ENCODE results near the gene C10orf62.
"Not testable (repeated sequence)": the region's sequence is repeated elsewhere in the genome, so short reads cannot be mapped to it uniquely, and the experiment has no call there.

The C10orf62 gene, protein sequence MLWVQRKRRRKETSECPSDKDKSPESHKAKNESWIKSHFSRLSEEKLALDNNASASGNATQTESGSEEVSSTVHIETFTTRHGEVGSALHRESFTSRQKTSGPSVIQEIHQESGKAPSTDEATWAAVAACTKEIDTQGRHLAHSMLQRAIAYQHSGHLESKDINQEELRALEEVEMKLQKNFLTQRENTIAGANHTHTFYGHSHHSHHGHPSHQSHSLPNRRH

DNA sequence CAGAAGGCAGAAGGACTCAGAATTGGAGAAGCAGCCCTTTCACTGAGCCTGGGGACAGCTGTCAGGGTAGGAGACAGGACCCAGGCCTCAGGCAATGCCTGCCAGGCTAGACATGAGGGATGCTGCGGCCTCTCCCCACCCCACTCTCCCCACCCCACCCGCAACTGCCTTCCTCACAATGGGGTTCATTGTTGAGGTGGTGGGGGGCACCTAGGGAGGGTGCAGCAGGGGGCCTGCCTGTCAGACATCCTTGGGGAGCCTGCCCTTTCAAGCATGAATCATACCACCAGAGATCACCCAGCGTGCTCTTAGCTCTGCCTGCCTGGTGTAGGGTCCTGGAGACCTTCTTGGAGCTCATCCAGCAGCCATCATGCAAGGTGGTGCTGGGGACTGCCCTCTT lies at the start of gene C10orf62:
Gene C10orf62 (plus strand): TSS at position 243 of the 400 bp plus-strand sequence. CDS start 177 bp downstream, outside the sequence.
- DNase-seq (ENCODE audit: low spot score), result no peak

DNA sequence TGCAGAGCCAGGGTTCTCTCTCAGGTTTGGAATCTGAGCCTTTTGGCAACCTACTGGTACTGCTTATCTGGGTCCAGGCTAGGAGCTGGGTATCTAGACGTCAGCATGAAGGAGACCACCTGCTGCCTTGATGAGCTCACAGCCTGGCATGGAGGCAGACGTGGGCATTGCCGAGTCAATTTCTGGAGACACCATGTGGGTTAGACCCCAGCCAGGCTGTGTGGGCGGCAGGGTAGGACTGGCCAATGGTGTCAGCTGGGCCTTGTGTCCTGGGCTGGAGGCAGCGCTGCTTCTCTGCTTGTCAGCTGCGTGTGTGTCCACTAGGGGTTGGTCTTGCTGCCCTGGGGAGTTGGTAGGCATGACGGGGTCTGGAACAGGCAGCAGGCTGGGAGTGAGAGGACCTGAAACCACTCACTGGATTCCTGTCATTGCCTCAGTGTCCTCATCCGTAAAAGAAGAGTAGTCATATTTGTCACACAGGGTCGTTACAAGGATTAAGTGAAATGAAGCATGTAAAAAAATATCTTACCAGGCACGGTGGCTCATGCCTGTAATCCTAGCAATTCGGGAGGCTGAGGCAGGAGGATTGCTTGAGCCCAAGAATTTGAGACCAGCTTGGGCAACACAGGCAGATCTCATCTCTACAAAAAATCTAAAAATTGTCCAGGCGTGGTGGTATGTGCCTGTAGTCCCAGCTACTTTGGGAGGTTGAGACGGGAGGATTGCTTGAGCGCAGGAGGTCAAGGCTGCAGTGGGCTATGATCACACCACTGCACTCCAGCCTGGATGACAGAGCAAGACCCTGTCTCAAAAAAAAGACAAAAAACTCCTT lies 48.6 kb upstream of the C10orf62 start:
- DNase-seq (ENCODE audit: low spot score), result no peak

DNA sequence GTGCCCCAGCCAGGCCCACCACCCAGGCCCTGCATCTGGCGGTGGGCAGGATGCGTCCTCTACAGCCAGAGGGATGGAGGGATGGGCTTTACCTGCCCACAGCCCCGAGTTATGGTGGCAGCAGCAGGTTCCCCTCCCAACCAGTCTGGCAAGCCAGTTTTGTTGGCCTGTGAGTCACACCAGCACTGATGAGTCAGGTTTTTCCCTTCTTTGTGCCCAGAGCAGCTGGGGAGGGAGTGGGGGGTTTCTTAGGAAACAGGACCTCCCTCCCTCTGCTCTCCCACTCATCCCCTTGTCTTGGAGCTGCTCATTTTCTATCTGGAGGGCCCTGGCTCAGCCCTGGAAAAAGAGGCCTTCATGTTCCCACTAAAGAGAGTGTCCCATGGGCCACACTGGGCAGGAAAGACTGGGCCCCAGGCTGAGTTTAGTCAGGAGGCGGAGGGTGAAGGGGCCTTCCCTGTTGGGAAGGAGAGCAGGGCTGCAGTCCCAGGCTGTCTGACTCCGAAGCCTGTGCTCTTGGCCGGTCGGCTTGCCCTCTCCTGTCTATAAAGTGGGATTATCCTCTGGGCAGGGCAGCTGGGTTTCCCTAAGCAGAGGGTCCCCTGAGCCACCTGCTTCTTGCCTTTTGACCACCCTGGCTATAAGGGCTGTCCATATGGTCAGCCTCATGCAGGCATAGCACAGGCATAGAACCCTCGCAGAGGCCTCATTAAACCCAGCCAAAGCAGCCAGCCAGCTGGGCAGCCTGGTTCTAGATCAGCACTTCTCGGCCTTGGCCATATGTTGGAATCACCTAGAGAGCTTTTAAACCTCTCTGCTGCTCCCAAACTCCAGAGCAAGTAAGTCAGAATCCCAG lies 47.1 kb upstream of the C10orf62 start:
- peak; percentile 86 for DNase-seq (ENCODE audit: low spot score)

DNA sequence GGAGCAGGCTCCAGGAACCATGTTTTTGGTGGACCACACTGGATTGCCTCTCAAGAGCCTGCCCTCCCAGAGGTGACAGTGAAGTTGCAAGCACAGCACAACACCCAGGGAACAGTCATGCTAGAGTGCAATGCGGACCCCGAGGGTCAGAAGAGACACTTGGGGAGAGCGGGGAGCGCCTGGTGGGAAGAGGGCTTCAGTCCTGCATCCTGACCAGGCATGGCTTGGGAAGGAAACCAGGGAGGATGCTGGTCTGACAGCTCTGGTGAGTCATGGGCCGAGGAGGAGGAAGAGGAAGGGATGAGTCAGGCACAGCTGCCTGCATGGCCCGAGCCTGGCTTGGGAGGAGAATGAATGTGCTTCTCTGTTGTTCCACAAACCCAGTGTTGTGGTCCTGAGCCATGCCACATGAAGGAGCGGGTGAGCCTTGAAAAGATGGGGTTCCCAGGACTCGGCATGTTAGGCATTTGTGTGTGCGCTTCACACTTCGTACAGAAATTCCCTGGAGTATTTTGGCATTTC lies 46.4 kb upstream of the C10orf62 start:
- peak; percentile 97 for DNase-seq (ENCODE audit: low spot score)

DNA sequence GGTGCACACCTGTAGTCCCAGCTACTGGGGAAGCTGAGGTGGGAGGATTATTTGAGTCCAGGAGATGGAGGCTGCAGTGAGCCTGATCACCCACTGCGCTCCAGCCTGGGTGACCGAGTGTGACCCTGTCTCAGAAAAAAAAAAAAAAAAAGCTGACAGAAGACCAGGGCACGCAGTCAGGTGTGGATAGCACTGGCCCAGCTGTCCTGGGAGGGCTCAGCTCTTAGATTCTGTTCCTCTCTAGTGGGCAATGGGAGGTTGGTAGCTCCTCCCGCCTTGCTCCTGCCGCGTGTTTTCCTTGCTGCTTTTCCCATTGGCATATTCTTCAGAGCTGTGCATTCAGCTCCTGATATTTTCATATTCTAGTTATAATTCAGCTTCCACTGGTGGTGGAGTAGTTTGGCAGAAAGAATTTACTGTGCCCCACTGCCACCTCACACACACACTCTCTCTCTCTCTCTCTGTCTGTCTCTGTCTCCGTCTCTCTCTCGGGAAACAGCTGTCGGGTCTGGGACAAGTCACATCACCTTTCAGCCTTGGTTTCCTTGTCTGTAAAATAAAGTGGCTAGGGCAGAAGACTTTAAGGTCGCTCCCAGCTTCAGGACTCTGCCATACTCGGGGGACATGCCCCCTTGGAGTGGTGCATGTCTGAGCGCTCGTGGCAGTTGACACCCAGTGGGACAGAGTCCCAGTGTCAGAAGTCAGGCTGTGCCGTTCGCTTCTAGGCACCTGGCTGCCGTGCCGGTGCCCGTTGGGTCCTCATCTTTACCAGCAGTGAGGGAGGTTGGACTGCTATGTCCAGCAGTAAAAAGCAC lies 42.9 kb upstream of the C10orf62 start:
- DNase-seq (ENCODE audit: low spot score), result no peak

DNA sequence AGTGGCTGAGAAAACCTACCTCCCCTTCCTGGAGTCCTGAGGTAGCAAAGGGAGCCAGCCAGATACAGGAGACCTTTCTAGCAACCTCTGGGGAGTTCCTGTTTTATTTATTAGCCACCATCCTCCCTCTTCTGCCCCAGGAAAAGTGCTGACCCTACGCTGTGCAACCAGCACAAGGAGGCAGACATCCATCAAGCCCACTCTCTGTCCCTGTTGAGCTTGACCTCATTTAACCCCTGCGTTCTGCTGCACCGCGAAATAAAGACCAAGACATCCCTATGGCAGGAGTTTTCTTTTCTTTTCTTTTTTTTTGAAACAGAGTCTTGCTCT lies 42.3 kb upstream of the C10orf62 start:
- DNase-seq (ENCODE audit: low spot score), result no peak

DNA sequence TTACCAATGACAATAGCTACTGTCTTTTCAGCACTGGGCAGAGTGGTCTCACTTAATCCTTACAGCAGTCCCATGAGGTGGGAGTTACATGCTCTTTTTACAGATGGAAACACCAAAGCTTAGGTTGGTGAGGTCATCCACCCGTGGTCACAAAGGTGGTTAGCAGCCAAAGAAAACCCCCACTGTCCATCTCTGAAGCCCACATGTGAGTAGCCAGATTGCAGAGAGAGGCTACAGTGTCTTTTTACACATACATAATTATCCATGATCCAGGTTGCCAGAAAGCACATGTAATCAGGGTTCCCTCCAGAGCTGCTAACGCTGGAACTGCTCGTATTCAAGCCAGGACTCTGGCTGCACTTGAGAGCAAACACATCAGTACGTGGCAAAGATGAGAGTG lies 41.6 kb upstream of the C10orf62 start:
- DNase-seq (ENCODE audit: low spot score), result no peak

DNA sequence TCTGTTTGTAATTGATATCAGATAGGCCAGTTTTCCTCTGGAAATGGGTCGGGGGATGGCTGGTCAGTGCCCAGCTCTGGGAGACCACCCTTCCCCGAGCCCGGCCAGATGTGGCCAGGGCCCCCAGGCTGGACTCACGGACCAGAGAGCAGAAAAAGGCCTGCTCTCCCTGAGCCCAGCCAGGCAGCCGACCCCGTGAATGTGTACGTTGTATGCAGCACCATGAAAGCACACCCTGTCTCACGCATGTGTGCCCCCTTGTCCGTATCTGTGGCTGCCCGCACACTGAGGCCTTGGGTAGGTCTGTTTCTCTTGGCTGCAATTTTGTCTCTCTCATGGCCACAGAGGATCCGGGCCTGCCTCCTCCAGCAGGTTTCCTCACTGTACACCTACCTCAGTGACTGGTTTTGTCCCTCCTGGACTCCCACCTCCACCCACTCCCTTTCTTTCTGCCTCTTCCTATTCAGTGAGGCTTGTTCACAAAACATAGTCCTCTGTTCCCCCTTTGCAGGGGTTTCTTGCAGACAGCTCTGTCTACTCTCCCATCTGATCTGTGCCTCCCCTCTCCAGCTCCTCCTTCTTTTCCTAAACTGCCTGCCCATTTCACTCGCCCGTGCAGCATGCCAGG lies 40.6 kb upstream of the C10orf62 start:
- DNase-seq (ENCODE audit: low spot score), result no peak

DNA sequence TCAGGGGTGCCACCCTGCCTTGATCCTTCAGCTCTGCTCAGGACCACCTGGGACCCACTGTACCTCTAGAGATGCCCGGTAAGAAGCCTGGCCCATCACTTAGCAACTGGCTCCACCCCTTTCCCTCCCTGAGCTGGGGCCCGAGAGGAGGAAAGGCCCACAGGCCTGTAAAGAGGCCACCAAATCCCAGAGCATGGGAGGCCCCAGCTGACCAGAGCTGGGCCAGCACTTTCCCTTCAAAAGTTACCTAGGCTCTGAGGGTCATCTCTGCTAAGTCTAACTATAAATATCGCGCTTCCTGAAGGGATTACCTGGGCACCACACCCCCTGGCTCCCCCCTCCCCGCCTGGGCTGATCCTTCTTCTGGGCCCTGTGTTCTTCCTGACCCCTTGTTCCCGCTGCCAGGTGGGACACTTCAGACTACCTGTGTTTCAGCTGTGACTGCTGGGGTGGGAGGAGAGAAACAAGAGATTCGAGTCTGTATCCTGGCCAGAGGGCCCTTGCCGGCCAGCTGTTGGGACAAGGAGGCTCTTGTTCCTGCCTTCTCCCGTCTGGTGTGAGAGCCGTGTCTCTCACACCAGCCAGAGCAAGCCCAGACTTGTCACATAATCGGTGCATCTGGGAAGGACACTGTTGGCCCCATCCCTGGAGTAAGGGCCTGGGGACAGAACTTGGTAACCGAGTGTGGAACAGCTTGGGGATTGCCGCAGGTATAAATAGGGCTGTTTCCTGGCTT lies 39.8 kb upstream of the C10orf62 start:
- no peak for DNase-seq (ENCODE audit: low spot score)

DNA sequence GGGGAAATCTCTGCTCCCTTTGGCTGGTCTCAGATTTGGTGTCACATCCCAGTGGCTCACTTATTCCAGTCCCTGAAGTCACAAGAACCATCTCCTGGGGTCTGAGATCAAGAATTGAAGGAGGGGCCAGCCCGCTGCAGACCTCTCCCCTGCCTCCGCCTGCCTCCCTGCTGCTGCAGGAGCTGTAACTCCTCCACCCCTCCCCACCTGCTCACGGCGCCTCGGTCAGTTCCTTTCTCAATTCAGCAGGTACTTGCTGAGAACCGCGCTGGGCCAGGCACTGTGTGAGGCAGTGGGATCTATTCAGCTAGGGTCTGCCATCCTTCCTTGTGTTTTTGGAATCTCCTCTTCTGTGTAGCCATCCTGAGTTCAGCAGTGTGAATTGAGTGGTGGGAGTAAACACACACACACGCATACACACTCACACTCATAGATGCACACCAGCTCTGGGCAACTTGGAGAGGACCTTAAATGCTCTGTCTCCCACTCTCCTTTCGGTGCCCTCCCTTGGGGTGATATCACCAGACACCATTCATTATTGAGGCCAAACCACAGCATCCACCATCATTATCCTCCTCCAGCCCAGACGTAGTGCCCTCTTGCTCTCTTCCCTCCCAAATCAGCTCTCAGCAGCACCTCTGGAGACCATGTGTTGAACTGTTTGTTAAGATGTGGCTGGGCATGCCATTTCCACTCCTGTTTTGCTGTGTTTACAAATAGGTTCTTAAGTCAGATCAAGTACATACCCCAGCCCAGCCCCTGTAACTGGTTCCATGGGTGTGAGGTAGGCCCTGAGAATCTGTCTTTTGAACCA lies 39.0 kb upstream of the C10orf62 start:
- DNase-seq (ENCODE audit: low spot score), result no peak

DNA sequence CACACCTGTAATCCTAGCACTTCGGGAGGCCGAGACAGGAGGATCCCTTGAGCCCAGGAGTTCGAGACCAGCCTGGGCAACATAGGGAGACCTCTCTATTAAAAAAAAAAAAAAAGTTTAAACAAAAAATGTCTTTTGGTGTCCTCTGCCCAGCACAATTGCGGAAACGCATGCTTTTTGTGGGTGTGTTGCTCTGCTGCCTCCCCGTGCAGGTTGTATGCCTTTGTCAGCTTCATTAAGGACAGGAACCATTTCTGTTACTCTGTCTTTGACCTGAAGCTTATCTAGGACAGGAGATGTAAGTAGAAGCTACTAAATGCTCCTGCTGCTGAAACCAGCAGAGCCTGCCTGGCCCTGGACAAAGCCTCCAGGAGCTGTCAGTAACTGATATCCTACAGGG lies 38.2 kb upstream of the C10orf62 start:
- no peak for DNase-seq (ENCODE audit: low spot score)

DNA sequence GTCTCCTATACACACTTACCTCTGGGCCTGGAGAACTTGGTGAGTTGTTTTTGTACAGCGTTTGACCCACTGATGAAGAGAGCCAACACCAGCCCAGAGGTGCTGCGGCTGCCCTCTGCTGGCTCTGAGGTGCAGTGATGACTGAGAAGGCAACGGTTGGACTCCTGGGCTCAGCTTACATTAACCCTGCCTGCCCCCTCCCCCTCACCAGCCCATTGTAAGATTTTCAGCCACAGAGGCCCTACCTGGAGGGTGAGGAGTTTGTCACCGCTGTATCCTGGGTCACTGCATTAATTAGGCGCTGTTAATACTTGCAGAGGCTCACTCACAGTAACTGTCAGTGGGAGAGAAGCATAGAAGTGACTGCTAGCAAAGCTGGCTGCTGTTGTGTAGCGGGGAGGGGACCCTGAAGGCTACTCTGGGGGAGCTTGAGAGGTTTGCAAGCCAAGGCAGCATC lies 35.9 kb upstream of the C10orf62 start:
- peak; percentile 73 for DNase-seq (ENCODE audit: low spot score)

DNA sequence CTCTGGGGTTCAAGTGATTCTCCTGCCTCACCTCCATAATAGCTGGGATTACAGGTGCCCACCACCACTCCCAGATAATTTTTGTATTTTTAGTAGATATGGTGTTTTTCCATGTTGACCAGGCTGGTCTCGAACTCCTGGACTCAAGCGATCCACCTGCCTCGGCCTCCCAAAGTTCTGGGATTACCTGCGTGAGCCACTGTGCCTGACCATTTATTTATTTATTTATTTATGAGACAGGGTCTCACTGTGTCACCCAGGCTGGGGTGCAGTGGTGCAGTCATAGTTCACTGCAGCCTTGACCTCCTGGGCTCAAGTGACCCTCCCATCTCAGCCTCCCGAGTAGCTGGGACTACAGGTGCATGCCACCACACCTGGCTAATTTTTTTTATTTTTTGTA lies 35.2 kb upstream of the C10orf62 start:
- DNase-seq (ENCODE audit: low spot score), result not testable (repeated sequence)

DNA sequence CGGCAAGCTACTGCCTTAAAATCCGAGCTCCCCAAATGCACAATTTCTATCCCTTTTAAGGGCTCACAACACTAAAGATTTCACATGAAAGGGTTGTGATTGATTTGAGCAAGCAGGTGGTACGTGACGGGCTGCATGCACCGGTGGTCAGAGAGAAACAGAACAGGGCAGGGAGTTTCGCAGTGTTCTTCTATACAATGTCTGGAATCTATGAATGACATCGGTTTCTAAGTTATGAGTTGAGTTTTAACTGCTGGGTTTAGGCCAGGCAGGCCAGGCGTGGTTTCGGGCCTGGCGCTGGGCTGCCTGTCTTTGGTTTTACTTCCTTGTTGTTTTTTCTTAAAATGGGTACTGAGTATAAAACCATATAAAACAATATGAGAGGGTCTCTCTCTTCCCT lies 34.0 kb upstream of the C10orf62 start:
- DNase-seq (ENCODE audit: low spot score), result not testable (repeated sequence)

DNA sequence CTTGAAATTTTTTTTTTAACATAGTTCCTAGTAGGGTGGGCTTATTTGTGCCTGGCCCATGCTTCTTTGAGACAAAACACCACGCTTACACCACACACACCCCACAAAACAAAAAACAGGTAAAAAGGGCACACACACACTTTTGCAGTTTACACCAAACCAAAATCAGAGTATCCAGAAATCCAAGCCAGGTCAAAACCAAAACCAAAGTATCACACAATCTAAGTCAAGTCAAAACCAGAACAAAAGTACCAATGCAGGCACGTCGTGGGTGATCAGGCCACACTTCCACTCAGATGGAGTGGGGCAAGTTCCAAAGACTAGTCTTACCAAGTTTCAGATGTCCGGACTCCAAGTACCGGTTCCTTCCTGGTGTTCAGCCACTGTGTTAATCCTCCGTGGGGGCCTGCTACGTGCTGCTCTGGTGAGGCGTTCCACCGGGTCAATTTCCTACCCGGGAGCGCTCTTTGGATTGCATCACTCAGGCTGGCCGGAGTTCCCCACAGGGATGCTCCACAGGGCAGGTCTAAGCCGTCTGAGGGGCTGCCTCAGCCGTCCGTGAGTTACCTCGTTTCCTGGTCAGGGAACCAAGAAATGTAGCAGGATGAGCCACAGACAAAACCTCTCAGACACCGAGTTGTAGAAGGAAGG lies 28.7 kb upstream of the C10orf62 start:
- DNase-seq (ENCODE audit: low spot score), result not testable (repeated sequence)

DNA sequence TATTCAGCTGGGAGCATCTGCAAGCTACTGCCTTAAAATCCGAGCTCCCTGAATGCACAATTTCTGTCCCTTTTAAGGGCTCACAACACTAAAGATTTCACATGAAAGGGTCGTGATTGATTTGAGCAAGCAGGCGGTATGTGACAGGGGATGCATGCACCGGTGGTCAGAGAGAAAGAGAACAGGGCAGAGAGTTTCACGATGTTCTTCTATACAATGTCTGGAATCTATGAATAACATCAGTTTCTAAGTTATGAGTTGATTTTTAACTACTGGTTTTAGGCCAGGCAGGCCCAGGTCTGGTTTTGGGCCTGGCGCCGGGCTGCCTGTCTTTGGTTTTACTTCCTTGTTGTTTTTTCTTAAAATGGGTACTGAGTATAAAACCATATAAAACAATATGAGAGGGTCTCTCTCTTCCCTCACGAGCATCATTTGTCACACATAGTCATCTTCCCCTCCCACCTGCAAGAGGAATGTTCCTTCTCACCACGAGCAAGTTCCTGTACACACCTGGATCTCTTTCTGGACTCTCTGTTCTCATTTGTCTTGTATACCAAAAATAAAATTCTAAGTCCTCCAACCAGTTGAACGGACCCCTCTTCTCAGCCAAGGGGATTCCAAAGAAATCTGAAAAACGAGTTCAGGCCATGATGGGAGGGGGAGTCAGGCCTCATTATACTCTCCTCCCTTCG lies 28.0 kb upstream of the C10orf62 start:
- DNase-seq (ENCODE audit: low spot score), result not testable (repeated sequence)

DNA sequence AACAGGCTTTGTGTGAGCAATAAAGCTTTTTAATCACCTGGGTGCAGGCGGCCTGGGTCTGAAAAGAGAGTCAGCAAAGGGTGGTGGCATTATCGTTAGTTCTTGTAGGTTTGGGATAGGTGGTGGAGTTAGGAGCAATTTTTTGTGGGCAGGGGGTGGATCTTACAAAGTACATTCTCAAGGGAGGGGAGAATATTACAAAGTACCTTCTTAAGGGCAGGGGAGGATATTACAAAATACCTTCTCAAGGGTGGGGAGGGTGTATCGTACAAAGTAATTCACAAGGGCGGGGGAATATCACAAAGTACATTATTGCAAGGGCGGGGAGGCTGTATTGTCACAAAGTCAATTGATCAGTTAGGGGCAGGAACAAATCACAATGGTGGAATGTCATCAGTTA lies 27.2 kb upstream of the C10orf62 start:
- DNase-seq (ENCODE audit: low spot score), result not testable (repeated sequence)

DNA sequence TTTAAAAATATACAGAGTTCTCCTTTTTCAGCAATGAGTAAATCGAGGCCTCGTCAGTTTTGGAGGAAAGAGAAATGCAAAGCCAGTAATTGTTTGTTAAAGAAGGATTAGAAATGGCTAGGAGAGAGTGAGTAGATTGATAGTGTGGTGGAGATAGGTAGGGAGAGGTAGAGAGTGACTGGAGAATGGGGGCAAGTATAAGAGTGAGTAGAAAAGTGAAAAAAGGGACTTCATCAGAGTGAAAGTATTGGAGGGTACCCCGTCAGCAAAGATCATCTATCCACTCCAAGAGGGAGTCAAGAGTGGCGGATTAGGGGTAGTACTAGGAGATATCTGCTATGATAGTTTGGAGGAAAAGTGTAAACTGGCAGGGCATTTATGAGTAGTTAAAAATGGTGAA lies 26.2 kb upstream of the C10orf62 start:
- DNase-seq (ENCODE audit: low spot score), result no peak
